Dendritic cell treated with granulocyte-macrophage colony-stimulating factor and Interleukin-4, amounts not matched to agents 40 ng/mL and 50 ng/mL, for 4 days (primary cell): ENCODE data around the gene LNX1.
"Not testable (repeated sequence)": the region's sequence is repeated elsewhere in the genome, so short reads cannot be mapped to it uniquely, and the experiment has no call there.

Experiments used
- H3K27ac Mint-ChIP-seq: one replicate; pipeline ENCODE4 v1.8.0; 2022; ENCODE audit warnings: mild to moderate bottlenecking, mixed read lengths
- H3K27me3 Mint-ChIP-seq: one replicate; pipeline ENCODE4 v1.8.0; 2022; ENCODE audit warnings: mild to moderate bottlenecking, mixed read lengths
- H3K36me3 Mint-ChIP-seq: one replicate; pipeline ENCODE4 v1.8.0; 2022; ENCODE audit warnings: low read depth, mixed read lengths
- H3K4me1 Mint-ChIP-seq: one replicate; pipeline ENCODE4 v1.8.0; 2022; ENCODE audit warnings: low read depth, mixed read lengths
- H3K4me3 Mint-ChIP-seq: one replicate; pipeline ENCODE4 v1.8.0; 2022; ENCODE audit warnings: mild to moderate bottlenecking, moderate library complexity, mixed read lengths
- H3K9me3 Mint-ChIP-seq: one replicate; pipeline ENCODE4 v1.8.0; 2022; ENCODE audit warnings: mixed read lengths
- intact Hi-C: fragments of 100-400 bp; cut with micrococcal nuclease; formaldehyde crosslinking; loops from one replicate; pipeline ENCODE4 v1.15.0; 2022

Gene LNX1

DNA sequence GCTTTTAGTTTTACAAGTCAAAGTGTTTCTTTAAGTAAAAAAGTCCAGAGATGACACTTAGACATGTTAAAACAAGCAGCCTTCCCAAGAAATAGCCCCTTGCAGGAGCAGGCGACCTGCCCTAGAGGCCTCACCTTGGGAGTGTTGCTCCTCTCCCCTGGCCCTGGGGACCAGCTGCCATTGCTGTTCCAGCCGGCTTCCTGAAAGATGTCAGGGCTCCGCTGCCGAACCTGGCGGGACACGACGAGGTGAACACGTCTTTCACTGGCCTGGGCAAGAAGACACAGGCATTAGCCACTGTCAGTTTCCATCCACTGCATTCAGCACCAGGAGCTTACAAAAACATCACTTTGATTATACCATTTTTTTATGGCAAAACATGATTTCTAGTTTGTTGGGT is 109.7 kb downstream of the LNX1 start:
- no peaks in the 10 kb centered on the region for H3K4me1 Mint-ChIP-seq
- no peaks in the 10 kb centered on the region for H3K9me3 Mint-ChIP-seq
- H3K36me3 Mint-ChIP-seq = no peaks in the 10 kb centered on the region
- H3K4me3 Mint-ChIP-seq = no peak overlapping the region
- intact Hi-C loops = no loop called here
- no peak overlapping the region for H3K27ac Mint-ChIP-seq
- peaks cover 6% of the 10 kb centered on the region for H3K27me3 Mint-ChIP-seq

DNA sequence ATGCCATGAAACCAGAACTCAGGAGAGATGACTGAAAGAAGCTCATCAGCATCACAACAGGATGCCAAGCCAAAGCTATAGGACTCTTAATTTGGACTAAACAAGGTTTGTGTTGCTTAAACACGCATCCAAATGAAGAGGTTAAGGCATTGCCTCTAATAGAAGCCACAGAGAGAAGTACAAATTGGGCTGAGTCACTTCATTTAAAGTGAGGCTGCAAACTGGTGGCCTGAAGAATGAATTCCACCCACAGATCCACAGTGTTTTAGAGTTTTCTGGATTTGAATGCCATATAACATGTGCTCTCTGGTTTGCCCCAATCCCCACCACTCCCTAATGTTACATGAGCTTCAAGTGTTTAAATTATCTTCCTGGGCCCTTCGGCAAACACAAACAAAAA is 110.4 kb downstream of the LNX1 start:
- no peaks in the 10 kb centered on the region for H3K36me3 Mint-ChIP-seq

GRCh38 chr4:53479736-53480525 is 111.4 kb downstream of the LNX1 start:
- Mint-ChIP-seq H3K27me3 (peaks cover 1% of the 10 kb centered on the region), H3K9me3 (no peaks in the 10 kb centered on the region)

More for the DNA sequence above, 110.4 kb downstream of the LNX1 start:
- no peak overlapping the region for H3K4me3 Mint-ChIP-seq
- peaks cover 1% of the 10 kb centered on the region for H3K27me3 Mint-ChIP-seq
- no peaks in the 10 kb centered on the region for H3K4me1 Mint-ChIP-seq
- no peaks in the 10 kb centered on the region for H3K9me3 Mint-ChIP-seq
- intact Hi-C loops = no loop called here
- H3K27ac Mint-ChIP-seq = no peak overlapping the region

DNA sequence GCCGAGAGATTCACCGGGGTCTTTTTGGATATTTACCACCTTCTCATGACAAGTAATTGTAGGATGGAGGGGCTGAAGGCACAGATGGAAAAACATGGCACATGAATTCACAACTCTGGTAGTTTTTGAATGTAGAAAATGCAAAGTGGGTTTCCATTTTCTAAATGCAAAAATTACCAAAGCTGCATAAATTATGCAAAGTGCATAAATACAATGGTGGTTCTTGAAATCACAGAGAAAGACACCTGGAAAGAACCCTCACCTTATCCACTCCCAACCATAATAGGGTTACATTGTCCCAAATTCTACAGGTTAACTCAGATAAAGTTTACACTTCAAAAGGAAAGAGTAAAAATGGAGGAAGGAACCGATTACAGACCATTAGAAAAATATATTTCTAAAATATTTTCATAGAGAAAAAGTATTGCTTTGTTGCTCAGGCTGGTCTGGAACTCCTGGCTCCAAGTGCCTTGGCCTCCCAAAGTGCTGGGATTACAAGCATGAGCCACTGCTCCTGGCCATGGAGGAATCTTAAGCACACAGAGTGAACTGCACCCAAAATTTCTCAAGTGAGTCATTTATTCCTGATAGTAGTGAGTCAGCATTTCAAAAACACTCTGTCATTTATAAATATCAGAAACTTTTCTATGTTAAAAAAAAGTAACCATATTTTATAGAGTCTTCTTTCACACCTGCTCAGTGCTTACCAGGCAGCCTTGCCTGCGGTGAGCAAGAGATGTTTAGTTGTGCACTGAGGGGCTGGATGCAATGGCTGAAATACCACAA is 112.4 kb downstream of the LNX1 start:
- no peak overlapping the region for H3K27ac Mint-ChIP-seq
- no peaks in the 10 kb centered on the region for H3K4me1 Mint-ChIP-seq
- intact Hi-C loops = no loop called here

More at GRCh38 chr4:53479736-53480525, 111.4 kb downstream of the LNX1 start:
- Mint-ChIP-seq H3K36me3 (no peaks in the 10 kb centered on the region), H3K27ac (no peak overlapping the region), H3K4me1 (no peaks in the 10 kb centered on the region), H3K4me3 (no peak overlapping the region)
- intact Hi-C loops = no loop called here

GRCh38 chr4:53477636-53478035 is 113.7 kb downstream of the LNX1 start:
- H3K4me3 Mint-ChIP-seq = no peak overlapping the region
- intact Hi-C loops = no loop called here
- no peaks in the 10 kb centered on the region for H3K36me3 Mint-ChIP-seq
- H3K4me1 Mint-ChIP-seq = no peaks in the 10 kb centered on the region
- H3K27ac Mint-ChIP-seq = no peak overlapping the region
- H3K9me3 Mint-ChIP-seq = no peaks in the 10 kb centered on the region
- H3K27me3 Mint-ChIP-seq = no peaks in the 10 kb centered on the region

More for the DNA sequence above, 112.4 kb downstream of the LNX1 start:
- no peak overlapping the region for H3K4me3 Mint-ChIP-seq
- no peaks in the 10 kb centered on the region for H3K9me3 Mint-ChIP-seq
- no peaks in the 10 kb centered on the region for H3K27me3 Mint-ChIP-seq
- H3K36me3 Mint-ChIP-seq = no peaks in the 10 kb centered on the region

GRCh38 chr4:53477038-53477565 is 114.2 kb downstream of the LNX1 start:
- no peak overlapping the region for H3K4me3 Mint-ChIP-seq
- H3K27ac Mint-ChIP-seq = no peak overlapping the region
- no peaks in the 10 kb centered on the region for H3K27me3 Mint-ChIP-seq
- no peaks in the 10 kb centered on the region for H3K4me1 Mint-ChIP-seq
- H3K9me3 Mint-ChIP-seq = no peaks in the 10 kb centered on the region
- intact Hi-C loops = no loop called here
- no peaks in the 10 kb centered on the region for H3K36me3 Mint-ChIP-seq

DNA sequence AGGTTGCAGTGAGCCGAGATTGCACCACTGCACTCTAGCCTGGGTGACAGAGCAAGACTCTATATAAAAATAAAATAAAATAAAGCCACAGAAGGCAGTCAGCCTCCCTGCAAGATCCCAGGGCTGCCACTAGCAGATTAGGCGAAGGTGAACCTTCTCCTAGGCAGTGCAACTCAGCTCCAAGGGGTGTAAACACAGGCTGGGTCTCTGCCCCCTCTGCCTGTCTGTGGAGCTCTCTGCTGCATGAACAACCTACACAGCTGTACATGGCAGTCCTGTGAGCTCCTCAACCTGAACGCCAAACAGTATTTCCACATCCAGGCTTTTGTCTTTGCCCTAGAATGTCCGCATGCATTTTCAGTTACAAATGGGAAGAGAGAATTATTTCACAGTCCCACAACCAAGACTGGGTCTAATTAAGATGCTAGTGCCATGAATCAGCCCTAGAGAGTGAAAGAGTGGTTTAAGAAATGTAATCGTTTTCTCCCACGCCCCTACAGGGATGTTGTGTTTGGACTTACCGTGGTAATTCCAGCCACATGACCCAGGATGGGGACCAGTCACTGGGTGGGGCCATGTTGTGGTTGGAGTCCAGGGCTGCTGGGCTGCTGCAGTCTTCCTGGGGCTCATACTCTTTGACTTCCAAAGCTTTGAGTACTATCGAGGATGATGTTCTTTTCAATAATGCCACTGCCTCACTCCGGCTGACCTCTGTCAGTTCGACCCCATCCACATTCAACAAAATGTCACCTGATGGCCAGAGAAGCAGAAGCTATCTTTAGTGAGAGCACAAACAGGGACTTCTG is 114.9 kb downstream of the LNX1 start:
- no peaks in the 10 kb centered on the region for H3K9me3 Mint-ChIP-seq
- no peak overlapping the region for H3K27ac Mint-ChIP-seq
- intact Hi-C loops = no loop called here
- no peak overlapping the region for H3K4me3 Mint-ChIP-seq
- no peaks in the 10 kb centered on the region for H3K36me3 Mint-ChIP-seq
- no peaks in the 10 kb centered on the region for H3K4me1 Mint-ChIP-seq
- no peaks in the 10 kb centered on the region for H3K27me3 Mint-ChIP-seq

GRCh38 chr4:53466576-53466975 is 124.7 kb downstream of the LNX1 start:
- H3K27ac Mint-ChIP-seq, H3K27me3 Mint-ChIP-seq, H3K4me1 Mint-ChIP-seq, H3K4me3 Mint-ChIP-seq, H3K36me3 Mint-ChIP-seq, intact Hi-C loops: not testable (repeated sequence)
- H3K9me3 Mint-ChIP-seq = peaks cover 31% of the 10 kb centered on the region

GRCh38 chr4:53465891-53466290 is 125.4 kb downstream of the LNX1 start:
- intact Hi-C loops = no loop called here
- no peak overlapping the region for H3K4me3 Mint-ChIP-seq
- no peaks in the 10 kb centered on the region for H3K4me1 Mint-ChIP-seq
- H3K27me3 Mint-ChIP-seq = no peaks in the 10 kb centered on the region
- peaks cover 12% of the 10 kb centered on the region for H3K36me3 Mint-ChIP-seq
- no peak overlapping the region for H3K27ac Mint-ChIP-seq
- peaks cover 31% of the 10 kb centered on the region for H3K9me3 Mint-ChIP-seq

- Mint-ChIP-seq H3K4me1 (no peaks in the 10 kb centered on the region), H3K27ac (no peak overlapping the region), H3K27me3 (no peaks in the 10 kb centered on the region), H3K4me3 (no peak overlapping the region), H3K9me3 (peaks cover 31% of the 10 kb centered on the region), H3K36me3 (peaks cover 17% of the 10 kb centered on the region)
- intact Hi-C loops = no loop called here
Measured at GRCh38 chr4:53465281-53465680, 126.0 kb downstream of the LNX1 start.

GRCh38 chr4:53463340-53463739 is 127.9 kb downstream of the LNX1 start:
- Mint-ChIP-seq H3K27me3 (no peaks in the 10 kb centered on the region), H3K4me3 (no peak overlapping the region), H3K4me1 (no peaks in the 10 kb centered on the region), H3K36me3 (peaks cover 28% of the 10 kb centered on the region), H3K27ac (no peak overlapping the region), H3K9me3 (peaks cover 22% of the 10 kb centered on the region)
- intact Hi-C loops = no loop called here

GRCh38 chr4:53461244-53461643 is 130.0 kb downstream of the LNX1 start:
- Mint-ChIP-seq H3K36me3 (peaks cover 42% of the 10 kb centered on the region), H3K4me1 (no peaks in the 10 kb centered on the region), H3K27me3 (no peaks in the 10 kb centered on the region), H3K9me3 (peaks cover under 1% of the 10 kb centered on the region), H3K27ac (no peak overlapping the region), H3K4me3 (no peak overlapping the region)
- intact Hi-C loops = no loop called here

GRCh38 chr4:53459548-53459947 is 131.7 kb downstream of the LNX1 start:
- peaks cover 59% of the 10 kb centered on the region for H3K36me3 Mint-ChIP-seq
- intact Hi-C loops = loop anchor here (10.0 kb wide), 1 partner anchor 65 kb away; no protein-coding TSS in a partner anchor
- no peaks in the 10 kb centered on the region for H3K9me3 Mint-ChIP-seq
- peaks cover 6% of the 10 kb centered on the region for H3K4me1 Mint-ChIP-seq
- H3K27ac Mint-ChIP-seq = no peak overlapping the region
- no peaks in the 10 kb centered on the region for H3K27me3 Mint-ChIP-seq
- H3K4me3 Mint-ChIP-seq = no peak overlapping the region
